HEK293 (cell line): ENCODE data around the gene BCL6.

ENCODE experiments used
- CTCF ChIP-seq: fragments of 450-650 bp; formaldehyde crosslinking; IDR thresholded peaks from 2 replicates; pipeline ENCODE4 v1.5.1; 2016; ENCODE audit warnings: missing biosample characterization, missing genetic modification characterization
- GFI1B ChIP-seq: fragments of 450-650 bp; formaldehyde crosslinking; IDR thresholded peaks from 2 replicates; pipeline ENCODE4 v1.5.1; 2016; ENCODE audit warnings: missing biosample characterization, missing genetic modification characterization
- REST ChIP-seq: fragments of 450-650 bp; formaldehyde crosslinking; IDR thresholded peaks from 2 replicates; pipeline ENCODE4 v1.5.1; 2016; ENCODE audit warnings: missing biosample characterization, missing genetic modification characterization
- SETDB1 ChIP-seq: IDR thresholded peaks from one replicate; pipeline ENCODE4 v1.6.1; 2017; ENCODE audit warnings: mild to moderate bottlenecking, low read length, moderate library complexity, mixed read lengths; ENCODE audit not compliant: insufficient read length
- YY1 ChIP-seq: fragments of 450-650 bp; formaldehyde crosslinking; IDR thresholded peaks from 2 replicates; pipeline ENCODE4 v1.5.1; 2018; ENCODE audit warnings: missing biosample characterization, missing genetic modification characterization
- ZNF2 ChIP-seq: fragments of 450-650 bp; formaldehyde crosslinking; IDR thresholded peaks from 2 replicates; pipeline ENCODE4 v1.5.1; 2016; ENCODE audit warnings: missing biosample characterization, missing genetic modification characterization
- ZNF274 ChIP-seq, 2 experiments: fragments of 200-500 bp in 1 of 2; fragments of 450-650 bp in 1 of 2; sonication (Bioruptor generic) in 1 of 2; formaldehyde crosslinking in 1 of 2; IDR thresholded peaks; 2 replicates each; pipeline versions ENCODE4 v1.5.1 to v1.6.1; 2014 to 2016; ENCODE audit warnings: borderline replicate concordance in 1 of 2, inconsistent platforms in 1 of 2, low read length in 1 of 2, missing biosample characterization in 1 of 2, missing genetic modification characterization in 1 of 2
- ZNF311 ChIP-seq: fragments of 450-650 bp; formaldehyde crosslinking; IDR thresholded peaks from 2 replicates; pipeline ENCODE4 v1.5.1; 2017; ENCODE audit warnings: missing biosample characterization, missing genetic modification characterization, borderline replicate concordance
- ZNF350 ChIP-seq: fragments of 450-650 bp; formaldehyde crosslinking; IDR thresholded peaks from 2 replicates; pipeline ENCODE4 v1.5.0; 2017; ENCODE audit warnings: missing biosample characterization, mild to moderate bottlenecking, missing genetic modification characterization
- ZNF473 ChIP-seq: fragments of 450-650 bp; formaldehyde crosslinking; IDR thresholded peaks from 2 replicates; pipeline ENCODE4 v1.5.1; 2017; ENCODE audit warnings: missing biosample characterization, missing genetic modification characterization
- ZNF561 ChIP-seq: fragments of 450-650 bp; IDR thresholded peaks from 2 replicates; pipeline ENCODE4 v1.5.1; 2018; ENCODE audit warnings: missing biosample characterization, missing genetic modification characterization, borderline replicate concordance
- ZNF626 ChIP-seq: fragments of 450-650 bp; sonication (Bioruptor Pico); formaldehyde crosslinking; IDR thresholded peaks from 2 replicates; pipeline ENCODE4 v1.5.1; 2018; ENCODE audit warnings: missing biosample characterization, missing genetic modification characterization, inconsistent platforms
- ZNF660 ChIP-seq: fragments of 450-650 bp; IDR thresholded peaks from 2 replicates; pipeline ENCODE4 v1.5.1; 2018; ENCODE audit warnings: missing biosample characterization, mild to moderate bottlenecking, missing genetic modification characterization
- ZNF785 ChIP-seq: fragments of 450-650 bp; formaldehyde crosslinking; IDR thresholded peaks from 2 replicates; pipeline ENCODE4 v1.5.1; 2016; ENCODE audit warnings: missing biosample characterization, missing genetic modification characterization

GRCh38 chr3:187721055-187721454, 24.2 kb downstream of the BCL6 start:
- TF ChIP-seq CTCF (tag by site-specific recombination) (no peak), ZNF2 (tag by site-specific recombination) (no peak), ZNF350 (tag by site-specific recombination) (no peak), ZNF785 (tag by site-specific recombination) (no peak), SETDB1 (no peak), ZNF274 (IDR thresholded peaks at IDR 0.05; ENCODE audit: low read length) (no peak), ZNF274 (tag by site-specific recombination; IDR thresholded peaks at IDR 0.05; ENCODE audit: borderline replicate concordance) (no peak), ZNF561 (no peak), ZNF311 (no peak), ZNF626 (no peak), YY1 (tag by site-specific recombination) (no peak), ZNF660 (no peak), ZNF473 (tag by site-specific recombination) (no peak), GFI1B (tag by site-specific recombination) (no peak), REST (tag by site-specific recombination) (no peak)
